Activated CD8-positive, alpha-beta T cell treated with anti-CD3 and anti-CD28 coated beads, Interleukin-2, amount 10 ng/mL, durations not matched to agents 7 days and 5 days (primary cell): Measurements from ENCODE around the gene NFKB2. TPM values are rescaled to one million over a fixed set of nuclear protein-coding genes. Genes with fewer than 3 reads are reported as not detected.

Experiments used
- ATAC-seq: fragments of 150-1000 bp; cut with Tn5 transposase; one replicate; pipeline ENCODE4 v1.10.0; 2021; ENCODE audit warnings: moderate library complexity
- CTCF ChIA-PET: fragments of 350-600 bp; sonication (Branson Sonifier 250); formaldehyde crosslinking; loops from one replicate; lab custom pipeline; 2021; ENCODE audit warnings: antibody characterized with exemption; lab: Charles Lee
- POLR2A ChIA-PET: fragments of 350-600 bp; sonication (Branson Sonifier 250); formaldehyde crosslinking; loops from one replicate; lab custom pipeline; 2021; ENCODE audit warnings: antibody characterized with exemption; lab: Charles Lee
- DNase-seq: peaks from one replicate; pipeline ENCODE4 v3.0.0-alpha.2; 2020
- H3K27ac Mint-ChIP-seq: one replicate; pipeline ENCODE4 v1.8.0; 2021; ENCODE audit warnings: mild to moderate bottlenecking, mixed read lengths
- H3K27me3 Mint-ChIP-seq: one replicate; pipeline ENCODE4 v1.8.0; 2021; ENCODE audit warnings: low read depth, mixed read lengths
- H3K36me3 Mint-ChIP-seq: one replicate; pipeline ENCODE4 v1.8.0; 2021; ENCODE audit warnings: low read depth, mixed read lengths
- H3K4me1 Mint-ChIP-seq: one replicate; pipeline ENCODE4 v1.8.0; 2021; ENCODE audit warnings: low read depth, mixed read lengths
- H3K4me3 Mint-ChIP-seq: one replicate; pipeline ENCODE4 v1.8.0; 2021; ENCODE audit warnings: mild to moderate bottlenecking, mixed read lengths
- H3K9me3 Mint-ChIP-seq: one replicate; pipeline ENCODE4 v1.8.0; 2022; ENCODE audit warnings: mixed read lengths; ENCODE audit not compliant: insufficient read depth
- total RNA-seq, 2 experiments: library from RNA; stranded (reverse); gene quantifications; one replicate each; pipeline ENCODE4 v1.2.3, GENCODE V29; 2021

Gene NFKB2
- total RNA-seq, 2 experiments from 2014 or later: 52.7 to 56.6 TPM

DNA sequence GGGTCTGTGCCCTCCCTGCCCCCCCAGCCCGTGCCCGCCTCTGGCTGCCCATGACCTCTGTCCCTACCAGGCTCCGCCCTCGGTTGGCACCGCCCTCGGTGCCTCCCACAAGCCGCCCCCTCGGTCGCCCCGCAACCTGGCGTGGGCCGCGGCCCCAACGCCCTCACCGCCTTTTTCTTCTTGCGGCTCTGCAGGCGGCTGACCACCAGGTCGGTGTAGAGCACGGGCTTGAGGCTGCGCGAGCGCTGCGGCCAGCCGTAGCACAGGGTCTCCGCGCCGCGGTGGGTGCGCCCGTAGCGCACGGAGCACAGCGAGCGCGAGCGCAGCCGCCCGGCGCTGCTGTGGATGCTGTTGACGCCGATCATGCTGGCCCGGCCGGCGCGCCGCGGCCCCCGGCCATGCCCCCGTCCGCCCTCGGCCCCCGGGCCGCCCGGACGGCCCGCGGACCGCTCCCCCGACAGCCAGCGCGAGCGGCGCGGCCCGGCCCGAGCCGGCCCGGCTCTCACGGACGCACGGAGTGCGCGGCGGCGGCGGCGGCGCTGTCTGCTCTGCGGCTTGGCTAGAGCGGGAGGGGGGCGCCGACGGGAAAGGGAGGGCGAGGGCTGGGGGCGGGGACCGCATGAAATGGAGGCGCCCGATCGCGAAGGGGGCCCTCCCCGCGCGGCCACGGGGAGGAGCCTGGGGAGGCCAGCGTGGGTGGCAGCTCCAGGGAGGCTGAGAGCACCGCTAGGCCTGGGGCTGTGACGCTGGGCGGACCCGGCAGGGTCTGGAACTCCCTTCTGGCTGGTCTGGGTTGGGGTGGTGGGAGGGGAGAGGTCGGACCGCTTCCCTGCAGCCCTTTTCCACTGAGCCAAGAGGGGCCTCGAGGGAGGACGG lies 13.5 kb downstream of the NFKB2 start:
- Mint-ChIP-seq H3K36me3 (no peaks in the 10 kb centered on the region), H3K9me3 (no peaks in the 10 kb centered on the region), H3K27ac (no peak overlapping the region), H3K4me1 (peaks cover 32% of the 10 kb centered on the region), H3K4me3 (peak overlapping the region; percentile 34), H3K27me3 (peaks cover 22% of the 10 kb centered on the region)
- DNase-seq (peak; percentile 62), ATAC-seq (peak; percentile 50)
- CTCF ChIA-PET: interaction anchor here (0.8 to 3.6 kb wide), 12 partner anchors 10 to 186 kb away, joined by 3 to 24 read pairs (median 6); partner anchors contain the start of genes C10orf95, FBXL15 and NFKB2
- POLR2A ChIA-PET: interaction anchor here (1.2 to 3.8 kb wide), 3 partner anchors 9 to 14 kb away, joined by 4 to 24 read pairs (median 8); partner anchors contain the start of genes FBXL15 and NFKB2

DNA sequence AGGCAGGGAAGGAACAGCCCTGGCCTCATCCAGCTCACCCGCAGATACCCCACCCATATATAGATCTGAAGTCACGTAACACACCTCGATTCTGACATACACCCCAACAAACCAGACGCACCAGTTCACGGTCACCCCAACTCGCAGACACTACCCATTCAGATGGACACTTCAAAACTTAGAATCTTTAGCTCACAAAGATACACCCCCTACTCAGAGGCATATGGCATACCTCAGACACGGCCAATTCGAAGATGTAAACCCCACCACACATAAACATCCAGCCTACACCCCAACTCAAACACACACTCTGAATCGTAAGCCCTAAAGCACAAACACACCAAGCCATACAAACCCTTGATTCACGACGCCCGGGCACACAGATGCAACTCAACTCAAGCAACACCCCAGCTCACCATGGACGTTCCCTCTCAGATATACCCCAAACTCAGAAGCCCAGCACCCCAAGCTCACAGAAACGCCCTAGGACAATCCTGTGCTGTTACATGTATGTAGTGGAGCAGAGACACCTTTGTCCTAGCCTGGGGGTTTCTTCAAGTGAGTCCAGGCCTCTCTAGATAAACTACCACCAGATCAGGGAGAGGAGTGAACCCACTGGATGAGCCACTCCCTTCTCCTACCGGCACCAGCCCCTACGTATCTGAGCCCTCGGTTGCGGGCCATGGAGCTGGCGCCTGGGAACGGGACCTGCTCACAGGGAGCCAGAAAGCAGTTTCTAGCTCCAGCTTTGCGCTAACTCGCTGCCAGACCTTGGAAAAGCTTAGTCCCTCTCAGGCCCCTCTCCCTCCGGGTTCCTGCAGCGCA lies 14.3 kb downstream of the NFKB2 start:
- ChIA-PET CTCF (interaction anchor here (0.8 to 3.6 kb wide), 13 partner anchors 10 to 187 kb away, joined by 3 to 24 read pairs (median 5); partner anchors contain the start of genes C10orf95, FBXL15, GBF1 and NFKB2), POLR2A (interaction anchor here (0.9 to 3.8 kb wide), 4 partner anchors 10 to 23 kb away, joined by 3 to 24 read pairs (median 6); partner anchors contain the start of genes CUEDC2, FBXL15 and NFKB2)
- Mint-ChIP-seq H3K27me3 (peaks cover 22% of the 10 kb centered on the region), H3K4me3 (peak overlapping the region; percentile 34), H3K36me3 (no peaks in the 10 kb centered on the region), H3K9me3 (no peaks in the 10 kb centered on the region), H3K4me1 (peaks cover 32% of the 10 kb centered on the region), H3K27ac (no peak overlapping the region)
- no peak for ATAC-seq
- no peak for DNase-seq

- Mint-ChIP-seq H3K36me3 (no peaks in the 10 kb centered on the region), H3K27ac (no peak overlapping the region), H3K4me3 (peak overlapping the region; percentile 34), H3K9me3 (no peaks in the 10 kb centered on the region), H3K27me3 (peaks cover 22% of the 10 kb centered on the region), H3K4me1 (peaks cover 32% of the 10 kb centered on the region)
- POLR2A ChIA-PET: interaction anchor here (0.5 to 3.8 kb wide), 5 partner anchors 10 to 228 kb away, joined by 3 to 24 read pairs (median 4); partner anchors contain the start of genes CUEDC2, FBXL15 and NFKB2
- ATAC-seq (no peak), DNase-seq (peak; percentile 49)
- CTCF ChIA-PET: interaction anchor here (0.6 to 3.6 kb wide), 13 partner anchors 10 to 810 kb away, joined by 3 to 24 read pairs (median 5); partner anchors contain the start of genes FBXL15, GBF1 and NFKB2
Observed at GRCh38 chr10:102410429-102411073, 15.0 kb downstream of the NFKB2 start.

- ATAC-seq (no peak), DNase-seq (no peak)
- no peak overlapping the region for H3K27ac Mint-ChIP-seq
- CTCF ChIA-PET: interaction anchor here (0.6 to 3.6 kb wide), 7 partner anchors 8 to 811 kb away, joined by 3 to 24 read pairs (median 4); partner anchors contain the start of gene NFKB2
- no peaks in the 10 kb centered on the region for H3K36me3 Mint-ChIP-seq
- peak overlapping the region; percentile 14 for H3K4me3 Mint-ChIP-seq
- no peaks in the 10 kb centered on the region for H3K9me3 Mint-ChIP-seq
- peaks cover 32% of the 10 kb centered on the region for H3K4me1 Mint-ChIP-seq
- H3K27me3 Mint-ChIP-seq: peaks cover 22% of the 10 kb centered on the region
- POLR2A ChIA-PET: interaction anchor here (0.7 to 3.8 kb wide), 3 partner anchors 9 to 17 kb away, joined by 3 to 24 read pairs (median 3); partner anchors contain the start of genes FBXL15 and NFKB2
Observed at GRCh38 chr10:102411341-102412255, 16.1 kb downstream of the NFKB2 start.

GRCh38 chr10:102412293-102412692 lies 16.8 kb downstream of the NFKB2 start:
- Mint-ChIP-seq H3K4me1 (peaks cover 32% of the 10 kb centered on the region), H3K36me3 (no peaks in the 10 kb centered on the region), H3K9me3 (no peaks in the 10 kb centered on the region), H3K4me3 (no peak overlapping the region), H3K27ac (no peak overlapping the region), H3K27me3 (peaks cover 23% of the 10 kb centered on the region)
- ATAC-seq (no peak), DNase-seq (no peak)
- CTCF ChIA-PET: interaction anchor here (1.0 to 3.6 kb wide), 6 partner anchors 9 to 182 kb away, joined by 3 to 24 read pairs (median 4); partner anchors contain the start of gene NFKB2
- POLR2A ChIA-PET: interaction anchor here (0.7 to 3.8 kb wide), 4 partner anchors 8 to 17 kb away, joined by 3 to 24 read pairs (median 3); partner anchors contain the start of genes FBXL15 and NFKB2

DNA sequence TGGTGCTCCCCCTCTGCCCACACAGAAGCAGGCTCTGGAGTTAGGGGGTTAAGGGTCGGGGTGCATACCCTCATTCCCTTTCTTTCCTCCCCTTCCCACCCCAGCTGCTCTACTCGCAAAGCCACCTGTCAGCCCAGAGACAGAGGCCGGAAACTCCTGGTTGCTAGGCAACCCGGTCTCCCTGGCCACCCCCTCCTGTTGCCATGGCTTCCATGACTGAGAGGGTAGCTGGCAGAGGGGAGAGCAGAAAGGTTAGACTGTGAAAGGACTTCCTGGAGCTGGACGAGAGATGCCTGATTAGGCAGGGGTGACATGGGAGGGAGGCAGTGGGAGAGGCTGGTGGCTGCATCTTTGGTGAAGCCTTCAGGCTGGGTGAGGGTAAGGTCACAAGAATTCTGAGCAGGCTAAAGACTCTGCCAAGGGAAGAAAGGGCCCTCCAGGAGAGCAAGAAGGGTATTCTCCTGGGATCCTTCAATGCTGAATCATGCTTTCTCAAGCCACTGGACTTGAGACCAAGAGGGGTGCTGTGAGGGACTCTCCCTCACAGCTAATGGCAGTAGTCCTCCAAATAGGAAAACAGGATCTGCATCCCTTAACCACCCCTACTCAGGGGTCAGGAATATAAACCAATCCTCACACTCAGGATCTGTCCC lies 17.7 kb downstream of the NFKB2 start:
- Mint-ChIP-seq H3K4me1 (peaks cover 30% of the 10 kb centered on the region), H3K27ac (peak overlapping the region; percentile 17), H3K9me3 (no peaks in the 10 kb centered on the region), H3K4me3 (no peak overlapping the region), H3K27me3 (peaks cover 27% of the 10 kb centered on the region), H3K36me3 (no peaks in the 10 kb centered on the region)
- peak; percentile 75 for DNase-seq
- peak; percentile 32 for ATAC-seq
- ChIA-PET POLR2A (interaction anchor here (1.0 to 1.2 kb wide), 3 partner anchors 11 to 37 kb away, joined by 3 to 4 read pairs (median 3); no protein-coding TSS in a partner anchor), CTCF (interaction anchor here (0.9 to 2.4 kb wide), 8 partner anchors 9 to 183 kb away, joined by 3 to 7 read pairs (median 4); partner anchors contain the start of gene NFKB2)

DNA sequence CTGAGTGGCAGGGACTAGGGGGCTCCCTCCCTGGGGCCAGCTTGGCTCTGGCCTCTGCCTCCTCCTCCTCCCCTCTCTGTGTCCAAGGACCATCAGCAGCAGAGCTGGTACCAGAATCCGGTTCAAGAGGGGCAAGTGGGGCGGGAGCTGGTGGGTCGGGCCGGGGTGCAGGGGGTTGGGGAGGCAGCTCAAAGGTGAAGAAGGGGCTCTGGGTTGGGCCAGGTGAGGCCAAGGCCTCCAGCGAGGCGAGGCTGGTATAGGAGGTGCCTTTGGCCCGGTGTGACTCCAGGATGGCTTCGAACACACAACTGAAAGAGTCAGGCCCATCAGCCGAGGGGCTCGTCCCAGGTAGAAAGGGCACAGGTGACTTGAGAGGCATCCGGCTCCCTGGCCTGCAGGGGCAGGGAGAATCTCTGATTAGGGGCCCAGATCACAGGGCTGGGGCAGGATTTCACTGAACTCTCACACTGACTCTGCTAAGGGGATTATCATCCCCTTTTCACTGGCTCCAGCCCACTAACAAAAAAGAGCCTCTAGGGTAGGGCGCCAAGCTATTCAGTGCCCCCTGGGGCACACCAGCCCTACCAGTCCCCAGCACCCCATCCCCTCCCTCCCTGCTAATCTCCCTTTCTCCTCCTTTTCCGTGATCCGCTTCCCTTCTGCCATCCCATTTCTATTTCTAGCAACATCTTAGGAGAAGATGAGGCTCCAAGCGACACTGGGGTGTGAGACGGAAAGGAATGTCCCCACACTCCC lies 18.5 kb downstream of the NFKB2 start:
- ATAC-seq: no peak
- H3K36me3 Mint-ChIP-seq: no peaks in the 10 kb centered on the region
- H3K9me3 Mint-ChIP-seq: no peaks in the 10 kb centered on the region
- H3K27ac Mint-ChIP-seq: no peak overlapping the region
- H3K4me3 Mint-ChIP-seq: no peak overlapping the region
- POLR2A ChIA-PET: interaction anchor here (1.2 kb wide), 1 partner anchor 36 kb away, joined by 3 read pairs; no protein-coding TSS in a partner anchor
- H3K27me3 Mint-ChIP-seq: peaks cover 28% of the 10 kb centered on the region
- CTCF ChIA-PET: interaction anchor here (1.1 to 2.4 kb wide), 4 partner anchors 9 to 65 kb away, joined by 3 to 7 read pairs (median 5); no protein-coding TSS in a partner anchor
- no peak for DNase-seq
- peaks cover 31% of the 10 kb centered on the region for H3K4me1 Mint-ChIP-seq

- Mint-ChIP-seq H3K27me3 (peaks cover 26% of the 10 kb centered on the region), H3K27ac (no peak overlapping the region), H3K9me3 (no peaks in the 10 kb centered on the region), H3K36me3 (no peaks in the 10 kb centered on the region), H3K4me1 (peaks cover 35% of the 10 kb centered on the region), H3K4me3 (no peak overlapping the region)
- POLR2A ChIA-PET: no interaction called here
- CTCF ChIA-PET: no interaction called here
- DNase-seq: no peak
- ATAC-seq: no peak
Observed at GRCh38 chr10:102414749-102415148, 19.2 kb downstream of the NFKB2 start.

- Mint-ChIP-seq H3K36me3 (no peaks in the 10 kb centered on the region), H3K27ac (no peak overlapping the region), H3K4me3 (no peak overlapping the region), H3K9me3 (no peaks in the 10 kb centered on the region), H3K4me1 (peaks cover 37% of the 10 kb centered on the region), H3K27me3 (peaks cover 17% of the 10 kb centered on the region)
- ATAC-seq (no peak), DNase-seq (no peak)
- ChIA-PET POLR2A (no interaction called here), CTCF (no interaction called here)
Observed at GRCh38 chr10:102416283-102416682, 20.8 kb downstream of the NFKB2 start.
